Panc1 (cell line): Measurements from ENCODE around the gene RBMS3.

Source experiments
- SIN3A ChIP-seq: IDR thresholded peaks from 2 replicates; pipeline ENCODE4 v1.6.1; 2012; ENCODE audit warnings: low read depth, mild to moderate bottlenecking, low read length, moderate library complexity, borderline replicate concordance; ENCODE audit not compliant: insufficient read depth
- TCF7L2 ChIP-seq: IDR thresholded peaks from 2 replicates; pipeline ENCODE4 v1.6.1; 2011; ENCODE audit warnings: mild to moderate bottlenecking, low read depth, low read length, inconsistent platforms
- TF ChIP-seq, protein P1 (sequence below): fragments of 450-650 bp; IDR thresholded peaks from 2 replicates; pipeline ENCODE4 v1.5.1; 2017; ENCODE audit warnings: mild to moderate bottlenecking

DNA sequence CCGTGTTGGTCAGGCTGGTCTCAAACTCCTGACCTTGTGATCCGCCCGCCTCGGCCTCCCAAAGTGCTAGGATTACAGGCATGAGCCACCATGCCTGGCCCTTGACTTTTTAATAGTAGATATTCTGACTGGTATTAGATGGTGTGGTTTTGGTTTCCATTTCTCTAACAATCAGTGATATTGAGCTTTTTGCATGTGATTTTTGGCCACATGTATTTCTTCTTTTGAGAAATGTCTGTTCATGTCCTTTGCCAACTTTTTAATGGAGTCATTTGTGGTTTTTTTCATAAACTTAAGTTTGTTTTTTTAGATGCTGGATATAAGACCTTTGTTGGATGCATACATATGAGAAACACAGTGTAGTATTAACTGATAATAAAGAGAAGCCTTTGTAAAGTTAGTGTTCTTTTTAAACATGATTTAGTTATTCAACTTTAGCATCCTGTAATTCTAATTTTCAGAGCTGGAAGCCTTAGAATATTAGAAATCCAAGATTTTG lies 280.8 kb downstream of the RBMS3 start:
- TF ChIP-seq, protein P1, sequence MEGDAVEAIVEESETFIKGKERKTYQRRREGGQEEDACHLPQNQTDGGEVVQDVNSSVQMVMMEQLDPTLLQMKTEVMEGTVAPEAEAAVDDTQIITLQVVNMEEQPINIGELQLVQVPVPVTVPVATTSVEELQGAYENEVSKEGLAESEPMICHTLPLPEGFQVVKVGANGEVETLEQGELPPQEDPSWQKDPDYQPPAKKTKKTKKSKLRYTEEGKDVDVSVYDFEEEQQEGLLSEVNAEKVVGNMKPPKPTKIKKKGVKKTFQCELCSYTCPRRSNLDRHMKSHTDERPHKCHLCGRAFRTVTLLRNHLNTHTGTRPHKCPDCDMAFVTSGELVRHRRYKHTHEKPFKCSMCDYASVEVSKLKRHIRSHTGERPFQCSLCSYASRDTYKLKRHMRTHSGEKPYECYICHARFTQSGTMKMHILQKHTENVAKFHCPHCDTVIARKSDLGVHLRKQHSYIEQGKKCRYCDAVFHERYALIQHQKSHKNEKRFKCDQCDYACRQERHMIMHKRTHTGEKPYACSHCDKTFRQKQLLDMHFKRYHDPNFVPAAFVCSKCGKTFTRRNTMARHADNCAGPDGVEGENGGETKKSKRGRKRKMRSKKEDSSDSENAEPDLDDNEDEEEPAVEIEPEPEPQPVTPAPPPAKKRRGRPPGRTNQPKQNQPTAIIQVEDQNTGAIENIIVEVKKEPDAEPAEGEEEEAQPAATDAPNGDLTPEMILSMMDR, result no peak
- TF ChIP-seq SIN3A (no peak), TCF7L2 (no peak)
